Stimulated activated CD4-positive, alpha-beta T cell treated with anti-CD3 and anti-CD28 coated beads, TNF-alpha, amount 100 ng/mL, for 1 hour (primary cell): ENCODE measurements around the gene MBNL1.

Experiments used
- DNase-seq, 3 donors: peaks; one replicate each; pipeline ENCODE4 v3.0.0-alpha.2; 2020; ENCODE audit warnings: low read depth in 3 of 3, low spot score in 1 of 3

The MBNL1 gene

GRCh38 chr3:152470893-152471292 lies 202.2 kb downstream of the MBNL1 start:
- no peak for DNase-seq

DNA sequence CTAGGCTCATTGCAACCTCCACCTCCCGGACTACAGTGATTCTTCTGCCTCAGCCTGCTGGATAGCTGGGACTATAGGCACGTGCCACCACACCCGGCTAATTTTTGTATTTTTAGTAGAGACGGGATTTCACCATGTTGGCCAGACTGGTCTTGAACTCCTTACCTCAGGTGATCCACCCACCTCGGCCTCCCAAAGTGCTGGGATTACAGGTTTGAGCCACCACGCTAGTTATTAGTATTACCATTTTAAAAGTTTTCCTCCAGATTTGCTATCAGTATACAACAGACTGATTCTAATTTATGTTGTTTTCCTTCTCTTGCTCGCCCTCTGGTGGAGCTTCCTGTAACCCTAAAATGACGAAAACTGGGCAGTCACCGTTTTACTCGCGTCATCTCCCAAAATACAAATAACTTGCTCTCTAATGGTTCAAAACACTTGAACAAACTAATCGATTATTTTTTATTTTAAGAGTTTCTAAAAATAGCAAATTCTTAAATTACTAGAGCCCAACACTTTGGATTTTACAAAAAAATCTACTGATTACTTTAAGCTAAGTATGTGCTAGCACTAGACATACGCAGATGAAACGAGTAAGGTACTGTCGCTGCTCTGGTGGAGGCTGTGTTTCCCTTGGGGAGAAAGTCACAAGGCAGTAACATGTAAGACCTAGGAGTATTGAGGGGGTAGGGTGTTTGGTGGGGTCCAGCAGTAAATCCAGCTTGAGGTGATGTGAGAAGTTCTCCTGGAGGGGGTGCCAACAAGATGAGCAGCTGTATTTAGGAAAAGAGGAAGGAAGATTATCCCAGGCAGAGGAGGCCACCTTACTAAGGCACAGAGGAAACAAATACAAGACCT lies 203.3 kb downstream of the MBNL1 start:
- peak; percentile 18 to 49 (median 38) for DNase-seq

- no peak for DNase-seq
These were observed 203.9 kb downstream of the MBNL1 start for GRCh38 chr3:152472672-152472954.

DNA sequence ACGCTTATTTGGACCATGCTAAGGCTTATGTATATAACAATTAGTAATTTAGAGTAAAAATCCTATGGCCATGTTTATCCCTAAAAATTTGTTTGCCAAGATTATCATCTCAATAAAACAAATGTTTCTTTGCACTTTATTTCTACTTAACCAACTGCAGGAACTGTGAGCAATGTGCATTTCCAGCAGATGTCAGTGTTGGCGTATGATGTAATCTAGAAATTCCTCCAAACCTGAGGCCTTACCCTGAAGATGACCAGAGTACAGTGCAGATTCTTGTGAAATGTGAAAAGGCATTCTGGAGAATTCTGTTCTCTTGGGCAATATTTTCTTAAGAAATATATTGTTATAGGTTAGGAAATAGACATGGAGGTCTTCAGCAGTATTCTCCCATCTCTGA lies 205.9 kb downstream of the MBNL1 start:
- no peak for DNase-seq

DNA sequence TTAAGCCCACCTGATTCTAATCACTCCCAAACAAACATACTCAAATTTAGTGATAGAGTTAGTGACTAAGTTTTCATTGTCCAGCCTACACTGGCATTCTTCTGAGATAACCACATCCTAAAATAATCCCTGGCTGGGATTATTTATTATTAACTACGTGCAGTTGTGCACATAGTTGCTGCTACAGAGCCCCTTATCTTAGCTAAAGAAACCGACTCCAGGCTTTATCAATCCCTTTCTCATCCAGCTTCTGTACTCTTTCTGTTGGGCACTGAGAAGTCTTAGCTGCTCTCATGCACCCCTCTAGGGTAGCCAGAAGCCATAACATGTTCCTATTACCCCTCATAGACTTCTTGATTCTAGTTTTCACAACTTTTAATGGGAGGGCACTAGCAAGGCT lies 208.7 kb downstream of the MBNL1 start:
- no peak for DNase-seq

DNA sequence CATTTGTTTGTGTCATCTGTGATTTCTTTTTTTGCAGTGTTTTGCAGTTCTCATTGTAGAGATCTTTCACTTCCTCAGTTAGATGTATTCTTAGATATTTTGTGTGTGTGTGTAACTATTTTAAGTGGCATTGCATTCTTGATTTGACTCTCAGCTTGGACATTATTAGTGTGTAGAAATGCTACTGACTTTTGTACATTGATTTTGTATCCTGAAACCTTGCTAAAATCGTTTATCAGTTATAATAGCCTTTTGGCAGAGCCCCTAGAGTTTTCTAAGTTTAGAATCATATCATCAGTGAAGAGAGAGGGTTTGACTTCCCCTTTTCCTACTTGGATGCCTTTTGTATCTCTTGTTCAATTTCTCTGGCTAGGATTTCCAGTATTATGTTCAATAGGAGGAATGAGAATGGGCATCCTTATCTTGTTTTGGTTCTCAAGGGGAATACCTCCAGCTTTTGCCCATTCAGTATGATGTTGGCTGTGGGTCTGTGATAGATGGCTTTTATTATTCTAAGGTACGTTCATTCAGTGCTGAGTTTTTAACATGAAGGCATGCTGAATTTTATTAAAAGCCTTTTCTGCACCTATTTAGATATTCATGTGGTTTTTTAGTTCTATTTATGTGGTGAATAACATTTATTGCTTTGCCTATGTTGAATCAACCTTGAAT lies 211.7 kb downstream of the MBNL1 start:
- DNase-seq = no peak

GRCh38 chr3:152486364-152486763 lies 217.6 kb downstream of the MBNL1 start:
- DNase-seq = no peak

DNA sequence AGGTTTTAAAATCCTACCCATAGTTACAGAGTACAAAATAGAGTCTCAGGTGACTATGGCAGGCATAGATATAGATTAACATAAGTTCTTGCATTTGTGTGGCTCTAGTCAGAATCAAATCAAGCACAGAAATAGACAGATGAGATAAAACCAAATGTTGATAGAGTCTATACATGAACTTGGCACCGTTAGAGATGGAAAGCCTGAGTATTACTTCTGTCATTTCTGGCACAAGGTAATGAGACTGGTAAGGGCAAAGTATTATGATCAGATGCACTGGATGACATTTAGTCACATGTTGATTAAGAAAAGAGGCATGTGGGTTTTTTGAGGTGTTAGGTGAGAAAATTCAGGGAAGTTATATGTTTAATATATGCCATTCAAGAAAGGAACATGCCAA lies 219.7 kb downstream of the MBNL1 start:
- DNase-seq = no peak

DNA sequence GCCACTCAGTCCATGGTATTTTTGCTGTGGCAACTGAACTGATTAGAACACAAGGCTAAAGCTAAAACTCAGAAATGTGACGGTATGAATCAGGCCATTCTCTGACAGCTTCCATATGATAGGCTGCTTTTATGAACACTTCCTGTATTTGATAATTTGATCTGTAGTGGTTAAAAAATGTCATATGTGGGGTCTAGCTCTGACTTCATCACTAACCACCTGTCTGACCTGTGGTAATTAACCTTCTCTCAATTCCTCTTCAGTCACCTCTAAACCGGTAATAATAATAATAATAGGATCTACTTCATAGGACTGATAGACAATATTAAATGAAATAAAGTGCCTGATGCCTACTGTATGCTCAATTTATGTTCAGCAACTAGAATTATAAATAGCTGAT lies 223.2 kb downstream of the MBNL1 start:
- DNase-seq = no peak

- DNase-seq = no peak
These were observed 227.6 kb downstream of the MBNL1 start for GRCh38 chr3:152496286-152496685.

DNA sequence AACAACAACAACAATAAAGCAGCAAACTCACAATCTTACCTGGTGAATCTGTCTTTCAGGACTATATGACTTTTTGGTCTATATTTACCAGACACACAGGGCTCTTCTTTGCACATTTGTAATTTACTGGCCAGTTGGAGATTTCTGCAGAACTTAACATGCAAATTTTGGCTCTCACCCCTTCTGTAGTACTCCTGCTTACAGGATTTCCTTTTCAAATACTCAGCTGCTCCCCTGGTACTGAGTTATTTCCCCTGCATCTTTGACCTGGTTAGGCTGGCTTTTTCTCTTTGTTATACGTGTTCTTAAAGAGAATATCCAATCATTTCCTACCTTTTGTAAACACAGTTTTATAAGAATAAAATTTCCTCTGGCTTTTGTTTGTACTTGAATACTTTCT lies 228.0 kb downstream of the MBNL1 start:
- DNase-seq = no peak

DNA sequence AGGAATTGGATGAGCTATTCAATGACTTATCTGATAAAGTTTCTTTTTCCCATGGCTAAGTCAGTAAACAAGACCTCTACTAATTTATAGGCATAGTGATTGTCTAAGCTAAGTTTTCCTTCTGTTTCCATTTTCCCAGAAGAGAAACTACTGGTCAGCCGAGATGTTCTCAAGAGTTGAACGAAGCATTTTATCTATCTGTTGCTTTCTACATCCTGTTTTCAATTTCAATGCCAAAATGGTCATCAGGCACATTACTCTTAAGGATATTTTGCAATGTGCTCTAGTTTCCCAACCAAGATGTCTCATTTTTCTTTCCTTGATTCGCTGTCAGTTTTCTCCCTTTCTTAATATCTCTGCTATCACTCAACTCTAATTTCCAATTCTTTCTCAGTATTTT lies 228.7 kb downstream of the MBNL1 start:
- DNase-seq = no peak

DNA sequence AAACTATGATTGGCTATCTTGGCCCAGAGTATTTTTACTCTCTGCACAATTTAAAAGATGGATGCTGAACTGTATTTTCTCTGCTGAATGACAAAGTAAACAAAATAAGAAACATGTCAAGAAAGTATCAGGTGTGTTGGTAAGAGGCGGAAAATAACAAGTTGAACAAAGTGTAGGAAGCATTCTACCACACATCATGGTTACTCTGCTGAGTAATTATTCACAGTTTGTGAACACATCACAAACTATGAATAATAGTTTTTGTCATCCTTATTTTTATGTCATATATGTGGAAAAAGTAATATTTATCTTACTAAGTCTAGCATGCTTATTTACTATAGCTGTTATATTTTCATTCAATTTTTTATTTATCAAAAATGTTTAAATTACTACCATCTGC lies 229.2 kb downstream of the MBNL1 start:
- DNase-seq = no peak

GRCh38 chr3:152499791-152500385 lies 231.2 kb downstream of the MBNL1 start:
- no peak for DNase-seq

GRCh38 chr3:152505926-152506325 lies 237.2 kb downstream of the MBNL1 start:
- no peak for DNase-seq

- DNase-seq = no peak
These were observed 240.0 kb downstream of the MBNL1 start for GRCh38 chr3:152508705-152509104.

DNA sequence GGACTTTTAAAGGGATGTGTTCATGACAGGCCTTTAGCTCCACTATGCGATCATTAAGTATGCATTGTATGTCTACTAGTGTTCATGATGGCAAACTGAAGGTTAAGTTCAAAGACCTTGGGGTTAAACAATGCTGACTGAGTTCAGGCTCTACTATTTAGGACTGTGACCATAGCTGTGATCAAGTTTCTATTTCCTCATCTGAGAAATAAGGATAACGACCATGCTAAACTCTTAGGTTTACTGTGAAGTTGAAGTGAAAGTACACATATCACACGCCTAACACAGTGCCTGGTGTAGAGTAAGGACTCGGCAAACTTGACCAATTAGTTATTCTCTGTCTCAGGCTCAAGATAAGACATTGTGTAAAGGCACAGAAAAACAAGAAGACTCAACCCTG lies 243.2 kb downstream of the MBNL1 start:
- DNase-seq = no peak

DNA sequence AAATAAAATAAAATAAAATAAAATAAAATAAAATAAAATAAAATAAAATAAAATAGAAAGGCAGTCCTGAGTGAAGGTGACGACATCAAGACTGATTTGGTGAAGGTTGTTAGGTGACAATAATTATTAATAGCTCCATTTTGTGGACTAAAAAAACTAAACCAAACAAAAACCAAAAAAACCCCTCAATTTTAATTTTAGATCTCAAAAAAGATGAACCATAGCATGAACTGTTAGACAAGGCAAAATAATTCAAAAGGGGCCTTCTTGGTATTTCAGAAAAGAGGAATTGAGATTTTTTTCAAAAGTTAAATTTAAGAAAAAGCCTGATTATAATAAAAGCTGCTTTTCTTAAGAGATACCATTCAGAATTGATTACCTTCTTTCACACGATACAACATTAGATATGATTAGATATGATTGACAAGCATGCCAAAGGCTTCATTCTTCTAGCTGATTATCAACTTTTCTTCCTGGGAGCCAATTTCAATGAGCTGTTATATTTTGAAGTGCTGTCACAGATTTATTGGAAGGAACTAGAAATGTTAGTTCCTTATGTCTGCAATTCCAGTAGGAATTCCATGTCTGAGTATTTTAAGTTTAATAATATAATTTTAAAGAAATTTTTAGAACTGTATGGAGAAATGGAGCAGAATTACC lies 244.7 kb downstream of the MBNL1 start:
- no peak for DNase-seq
